Middle frontal gyrus (tissue), 1 donor: ENCODE results near the gene PRKD1.
"Not testable (repeated sequence)": the region's sequence is repeated elsewhere in the genome, so short reads cannot be mapped to it uniquely, and the experiment has no call there.

ENCODE experiments used
- DNase-seq: peaks from one replicate; pipeline ENCODE4 v3.0.0-alpha.2; 2015; ENCODE audit warnings: low spot score; ENCODE audit errors: extremely low spot score

The PRKD1 gene

DNA sequence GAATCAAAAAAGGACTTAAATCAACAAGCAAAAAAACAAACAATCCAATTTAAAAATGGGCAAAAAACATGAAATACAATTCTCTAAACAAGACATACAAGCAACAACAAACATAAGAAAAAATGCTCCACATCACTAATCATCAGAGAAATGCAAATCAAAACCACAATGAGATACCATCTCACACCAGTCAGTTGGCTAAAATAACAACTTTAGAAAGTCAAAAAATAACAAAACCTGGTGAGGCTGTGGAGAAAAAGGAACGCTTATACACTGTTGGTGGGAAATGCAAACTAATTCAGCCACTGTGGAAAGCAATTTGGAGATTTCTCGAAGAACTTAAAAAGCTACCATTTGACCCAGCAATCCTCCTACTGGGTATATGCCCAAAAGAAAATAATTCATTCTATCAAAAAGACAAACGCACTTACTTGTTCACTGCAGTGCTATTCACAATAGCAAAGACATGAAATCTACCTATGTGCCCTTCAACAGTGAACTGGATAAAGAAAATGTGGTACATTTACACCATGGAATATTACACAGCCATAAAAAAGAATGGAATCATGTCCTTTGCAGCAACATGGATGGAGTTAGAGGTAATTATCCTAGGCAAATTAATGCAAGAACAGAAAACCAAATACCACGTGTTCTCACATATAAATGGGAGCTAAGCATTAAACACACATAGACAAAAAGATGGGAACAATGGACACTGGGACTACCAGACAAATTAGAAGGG is 26.9 kb downstream of the PRKD1 start:
- no peak for DNase-seq

DNA sequence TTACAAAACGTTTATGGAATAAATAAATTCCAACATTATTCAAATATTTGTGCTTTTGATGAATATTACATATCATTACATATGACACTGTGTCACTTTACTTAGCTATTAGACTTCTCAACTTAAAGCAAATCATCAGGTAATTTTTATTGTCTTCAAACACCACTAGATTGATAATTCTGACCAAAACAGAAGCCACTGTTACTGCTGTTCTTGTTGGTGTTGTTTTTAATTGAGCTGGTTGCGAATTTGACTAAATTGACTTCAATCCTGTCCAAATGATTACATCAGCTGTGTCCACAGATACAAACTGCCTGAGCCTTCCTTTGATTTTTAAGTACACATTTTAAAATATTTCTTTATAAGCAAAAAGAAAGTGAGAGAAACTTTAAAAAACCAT is 29.2 kb downstream of the PRKD1 start:
- DNase-seq, result no peak

GRCh38 chr14:29897181-29897580 is 30.5 kb downstream of the PRKD1 start:
- no peak for DNase-seq

DNA sequence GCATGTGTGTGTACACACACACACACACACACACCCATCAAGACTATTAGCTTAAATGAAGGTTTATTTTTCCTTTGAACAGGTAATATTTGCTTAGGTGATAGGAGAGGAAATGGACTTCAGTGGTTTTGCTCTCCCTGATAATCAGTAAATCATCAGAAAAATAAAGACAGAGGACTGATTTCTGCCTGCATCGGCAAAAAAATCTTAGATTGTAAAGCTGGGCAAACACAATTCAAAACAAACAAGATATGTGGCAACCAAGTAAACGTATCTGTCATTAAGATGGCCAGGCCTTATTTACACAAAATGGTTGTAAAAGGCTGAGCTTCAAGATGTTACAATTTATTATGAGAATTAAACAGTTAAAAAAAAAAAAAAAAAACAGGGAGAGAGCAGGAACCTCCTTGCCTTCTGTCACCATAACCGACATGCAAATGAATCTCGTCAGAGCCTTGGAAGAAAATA is 31.3 kb downstream of the PRKD1 start:
- no peak for DNase-seq

- DNase-seq, result no peak
Observed at GRCh38 chr14:29895591-29896083, 32.0 kb downstream of the PRKD1 start.

DNA sequence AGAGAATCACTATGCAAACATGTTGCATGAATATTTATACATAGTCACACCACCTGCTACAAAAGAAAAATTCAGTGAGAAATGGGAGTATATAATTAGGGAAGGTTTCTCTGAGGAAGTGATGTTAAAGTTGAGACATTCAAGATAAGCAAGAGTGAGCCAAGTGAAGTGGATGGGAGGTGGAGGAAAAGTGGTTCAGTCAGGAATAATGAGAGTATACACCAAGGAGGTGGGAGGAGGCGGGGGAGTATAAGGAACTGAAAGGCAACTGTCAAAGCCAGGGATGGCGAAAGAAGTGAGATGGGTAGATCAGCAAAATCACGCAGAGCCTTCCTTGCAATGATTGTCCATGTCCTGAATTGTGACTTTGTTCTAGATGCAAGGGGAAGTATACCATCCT is 33.7 kb downstream of the PRKD1 start:
- DNase-seq, result no peak

DNA sequence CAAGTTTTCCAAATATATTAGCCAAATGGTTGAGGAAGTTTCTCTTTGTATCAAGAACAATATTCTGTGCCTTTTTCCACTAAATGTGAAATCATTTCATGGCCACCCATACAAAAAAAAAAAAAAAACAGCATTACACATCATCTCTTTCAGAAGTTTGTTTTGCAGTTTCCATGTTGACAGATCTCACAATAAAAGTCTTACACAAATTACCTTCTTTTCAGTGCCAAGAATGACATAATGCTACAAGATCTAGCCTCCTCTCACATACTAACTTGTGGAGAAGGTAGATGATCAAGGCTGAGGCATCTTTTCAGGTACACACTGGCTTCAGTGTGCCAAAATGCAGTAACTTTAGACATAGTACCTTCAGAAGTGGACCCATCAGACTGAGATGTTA is 35.3 kb downstream of the PRKD1 start:
- DNase-seq, result no peak

DNA sequence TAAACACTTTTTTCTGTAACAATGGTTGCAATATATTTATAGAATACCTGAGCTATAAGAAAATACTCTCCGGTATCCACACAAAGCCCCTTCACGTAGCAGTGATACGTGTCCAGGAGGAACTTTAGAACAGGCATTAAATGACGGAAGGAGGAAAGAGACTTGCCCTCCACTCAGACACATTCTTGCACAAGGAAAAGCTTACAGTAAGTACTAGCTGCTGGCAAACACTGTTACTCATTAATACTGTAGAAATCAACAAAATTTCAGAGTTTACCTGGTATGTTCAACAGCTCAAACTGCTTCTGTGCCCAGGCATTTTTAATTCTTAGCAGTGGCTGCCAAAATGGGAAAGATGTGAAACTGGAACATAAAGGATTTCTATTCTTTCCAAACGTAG is 41.7 kb downstream of the PRKD1 start:
- no peak for DNase-seq

DNA sequence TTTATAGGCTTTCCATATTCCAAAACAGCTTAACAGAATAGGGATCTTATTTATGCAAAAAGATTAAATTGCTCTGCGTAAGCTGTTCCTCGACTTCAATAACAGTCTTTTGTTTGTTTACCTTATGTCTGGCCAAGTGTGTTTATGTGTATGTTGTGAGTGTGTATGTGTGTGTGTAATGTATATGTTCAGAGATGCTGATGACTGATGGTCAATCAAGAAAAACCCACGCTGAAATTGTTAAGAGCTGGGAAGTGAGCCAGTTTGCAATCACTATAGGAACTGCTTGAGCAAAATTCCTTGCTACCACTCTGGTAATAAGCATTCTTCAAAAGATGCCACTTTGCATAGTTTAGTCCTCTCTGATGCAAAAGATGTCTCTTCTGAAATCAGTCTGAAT is 59.6 kb downstream of the PRKD1 start:
- DNase-seq, result no peak

- DNase-seq, result no peak
Observed at GRCh38 chr14:29865299-29865698, 62.3 kb downstream of the PRKD1 start.

GRCh38 chr14:29861996-29862395 is 65.7 kb downstream of the PRKD1 start:
- no peak for DNase-seq

GRCh38 chr14:29858299-29858698 is 69.3 kb downstream of the PRKD1 start:
- no peak for DNase-seq

DNA sequence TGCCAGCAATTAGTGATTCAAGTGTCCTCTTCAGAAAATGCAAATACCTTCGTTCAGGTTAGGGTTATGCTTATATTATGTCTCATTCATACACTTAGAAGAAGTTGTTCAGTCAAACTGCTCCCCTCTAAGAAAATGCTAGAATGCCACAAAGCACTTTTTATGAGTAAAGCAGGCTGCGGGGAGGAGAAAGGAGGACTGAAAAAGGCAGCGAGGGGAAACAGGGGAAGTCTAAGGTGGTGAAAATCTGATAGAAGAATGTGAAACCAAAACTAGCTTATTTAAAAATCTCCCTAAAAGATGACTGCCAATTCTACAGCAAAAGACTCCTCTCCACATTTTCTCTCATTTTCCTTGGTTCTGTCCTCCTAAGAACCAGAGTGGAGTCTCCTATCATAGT is 70.1 kb downstream of the PRKD1 start:
- DNase-seq, result no peak

GRCh38 chr14:29856516-29856915 is 71.1 kb downstream of the PRKD1 start:
- DNase-seq, result no peak

- not testable (repeated sequence) for DNase-seq
Observed at GRCh38 chr14:29853691-29854090, 74.0 kb downstream of the PRKD1 start.

- no peak for DNase-seq
Observed at GRCh38 chr14:29853272-29853671, 74.4 kb downstream of the PRKD1 start.

GRCh38 chr14:29851397-29851796 is 76.2 kb downstream of the PRKD1 start:
- no peak for DNase-seq

- no peak for DNase-seq
Observed at GRCh38 chr14:29847056-29847380, 80.6 kb downstream of the PRKD1 start.

GRCh38 chr14:29846339-29847055 is 81.2 kb downstream of the PRKD1 start:
- DNase-seq, result no peak

DNA sequence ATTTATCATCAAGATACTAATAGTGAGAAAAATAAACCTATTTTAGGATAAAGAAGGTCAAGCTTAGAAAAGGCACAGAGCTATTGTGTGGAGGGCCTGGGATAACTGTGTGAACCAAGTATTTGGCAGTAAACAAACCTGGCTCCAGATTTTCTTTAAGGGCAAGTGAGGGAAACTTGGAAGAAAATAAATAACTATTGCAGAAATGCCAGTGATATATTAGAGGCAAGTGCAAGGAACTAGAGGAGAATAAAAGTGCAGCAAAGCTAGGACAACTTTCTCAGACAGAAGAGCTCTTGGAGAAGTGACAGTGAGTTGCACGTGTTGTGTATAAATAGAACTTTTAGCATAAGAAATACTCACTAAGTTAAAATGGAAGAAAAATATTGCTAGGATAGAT is 83.7 kb downstream of the PRKD1 start:
- DNase-seq, result no peak

GRCh38 chr14:29842228-29842627 is 85.4 kb downstream of the PRKD1 start:
- no peak for DNase-seq

- DNase-seq, result not testable (repeated sequence)
Observed at GRCh38 chr14:29840369-29840892, 87.2 kb downstream of the PRKD1 start.

- not testable (repeated sequence) for DNase-seq
Observed at GRCh38 chr14:29839691-29840090, 88.0 kb downstream of the PRKD1 start.
